HPDE6-E6E7 (cell line): Measurements from ENCODE around the gene TRPV4.
"Not testable (repeated sequence)": the region's sequence is repeated elsewhere in the genome, so short reads cannot be mapped to it uniquely, and the experiment has no call there.

Source experiments
- DNase-seq: peaks from one replicate; pipeline ENCODE4 v3.0.0; 2011; ENCODE audit warnings: missing footprints; ENCODE audit errors: extremely low spot score

Gene TRPV4

DNA sequence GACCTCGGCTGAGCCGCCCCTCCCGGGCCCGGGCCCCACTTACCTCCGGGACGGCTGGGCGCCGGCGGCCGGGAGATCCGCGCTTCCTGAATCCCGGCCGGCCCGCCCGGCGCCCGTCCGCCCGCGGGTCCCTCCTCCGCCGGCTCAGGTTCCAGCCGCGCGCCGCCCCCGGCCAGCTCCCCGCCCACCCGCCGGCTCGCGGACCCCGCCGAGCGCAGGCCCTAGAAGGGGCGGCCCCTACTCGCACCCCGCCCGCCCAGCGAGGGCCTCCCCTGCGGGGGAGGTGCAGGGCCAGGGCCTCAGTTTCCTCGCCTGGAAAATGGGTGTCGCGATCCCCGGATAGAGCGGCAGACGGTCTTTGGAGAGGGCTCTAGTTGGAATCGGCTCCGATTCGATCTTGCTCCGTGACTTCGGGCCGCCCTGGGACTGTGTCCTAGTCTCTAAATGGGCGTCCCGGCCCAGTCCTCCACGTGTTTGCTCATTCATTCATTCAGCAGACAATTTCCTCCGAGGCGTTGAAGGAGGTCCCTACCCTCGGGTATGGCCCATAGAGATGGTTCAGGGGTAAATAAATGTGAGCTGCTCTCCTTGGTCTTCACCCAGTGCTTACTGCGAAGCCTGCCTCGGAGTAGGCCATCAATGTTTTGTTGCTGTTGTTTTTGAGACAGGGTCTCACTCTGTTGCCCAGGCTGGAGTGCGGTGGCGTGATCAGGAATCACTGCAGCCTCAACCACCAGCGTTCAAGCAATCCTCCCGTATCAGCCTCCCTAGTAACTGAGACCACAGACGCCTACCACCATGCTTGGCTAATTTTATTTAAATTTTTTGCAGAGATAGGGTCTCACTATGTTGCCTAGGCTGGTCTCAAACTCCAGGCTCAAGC, at the start of gene TRPV4:
Gene TRPV4, minus strand, starts transcription at position 92 of the 883 bp plus-strand sequence. CDS start 18,602 bp downstream, outside the sequence.
- DNase-seq, result no peak

DNA sequence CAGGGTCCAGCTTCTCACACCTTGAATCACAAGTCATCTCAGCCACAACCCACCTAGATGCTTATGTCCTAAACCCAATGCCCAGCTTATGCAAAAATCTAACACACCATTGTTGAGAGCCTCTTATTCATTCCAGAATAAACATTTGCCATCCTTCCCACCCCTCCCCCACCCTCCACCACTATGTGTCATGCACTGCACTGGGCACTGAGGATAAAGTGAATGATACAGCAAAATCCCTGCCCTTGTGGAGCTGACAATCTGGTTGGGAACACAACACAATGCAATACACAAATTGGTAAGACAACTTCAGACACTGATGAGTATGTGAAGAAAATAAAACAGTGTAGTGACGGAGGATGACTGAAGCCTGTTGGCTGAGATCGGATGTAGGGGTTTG, 48.6 kb upstream of the TRPV4 start:
- no peak for DNase-seq

DNA sequence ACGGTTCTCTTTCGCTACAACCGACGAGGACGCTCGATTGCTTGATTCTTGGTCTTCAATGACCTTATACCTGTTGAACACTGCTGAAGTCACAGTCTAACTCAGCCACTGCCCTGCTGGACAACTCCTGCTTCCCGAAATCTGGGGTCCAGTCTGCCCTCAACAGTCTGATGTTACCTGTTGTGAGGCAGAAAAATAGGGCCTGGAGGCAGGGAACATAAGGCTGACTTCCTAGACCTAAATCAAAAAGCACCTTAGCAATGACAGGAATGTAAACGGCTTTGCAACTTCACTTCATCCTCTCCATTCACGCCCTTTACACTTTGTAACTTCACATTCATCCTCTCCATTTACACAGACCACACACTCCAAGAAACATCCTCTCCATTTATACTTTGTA, 47.7 kb upstream of the TRPV4 start:
- DNase-seq, result no peak

DNA sequence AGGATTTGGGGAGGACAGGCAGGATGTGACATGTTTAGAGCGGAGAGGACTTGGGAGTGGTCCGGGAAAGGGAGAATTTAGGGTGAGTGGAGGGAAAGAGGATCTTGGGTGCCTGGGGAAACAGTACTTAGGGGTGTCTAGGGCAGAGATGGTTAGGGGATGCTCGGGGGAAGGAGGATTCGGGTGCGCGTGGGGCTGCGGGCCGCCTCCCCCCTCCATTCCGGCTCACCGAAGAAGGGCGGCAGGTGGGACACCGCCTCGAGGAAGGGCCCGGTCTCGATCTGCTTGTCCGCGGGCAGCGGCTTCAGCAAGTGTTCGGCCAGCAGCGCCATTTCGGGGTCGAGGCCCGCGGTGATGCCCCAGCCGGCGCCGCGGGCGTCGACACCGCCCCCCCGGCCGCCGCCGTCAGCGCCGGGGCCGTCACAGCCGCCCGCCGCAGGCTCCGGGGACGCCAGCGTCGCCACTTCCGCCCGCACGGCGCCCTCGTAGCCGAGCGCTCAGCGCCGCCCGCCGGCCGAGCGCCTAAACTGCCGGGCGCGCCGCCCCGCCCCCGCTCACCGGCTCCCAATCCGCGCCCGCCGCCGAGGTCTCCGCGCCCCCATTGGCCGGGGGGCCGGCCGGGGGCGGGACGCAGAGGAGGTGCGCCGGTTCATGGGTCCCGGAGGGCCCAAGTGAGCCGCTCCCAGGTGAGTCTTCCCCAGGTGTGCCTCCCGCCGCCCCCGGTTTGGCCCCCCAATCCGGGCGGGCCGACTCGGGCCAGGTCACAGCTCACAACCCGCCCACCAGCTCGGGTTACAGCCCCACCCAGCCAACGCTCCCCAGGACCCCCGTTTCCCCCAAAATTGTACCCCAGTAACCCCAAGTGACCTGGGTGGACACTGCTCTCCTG, 47.1 kb upstream of the TRPV4 start, which contains the start of gene GLTP:
Gene GLTP, minus strand, starts transcription at position 499 of the 889 bp plus-strand sequence. Its CDS starts 167 bp downstream, at position 332.
- peak; percentile 89 for DNase-seq

DNA sequence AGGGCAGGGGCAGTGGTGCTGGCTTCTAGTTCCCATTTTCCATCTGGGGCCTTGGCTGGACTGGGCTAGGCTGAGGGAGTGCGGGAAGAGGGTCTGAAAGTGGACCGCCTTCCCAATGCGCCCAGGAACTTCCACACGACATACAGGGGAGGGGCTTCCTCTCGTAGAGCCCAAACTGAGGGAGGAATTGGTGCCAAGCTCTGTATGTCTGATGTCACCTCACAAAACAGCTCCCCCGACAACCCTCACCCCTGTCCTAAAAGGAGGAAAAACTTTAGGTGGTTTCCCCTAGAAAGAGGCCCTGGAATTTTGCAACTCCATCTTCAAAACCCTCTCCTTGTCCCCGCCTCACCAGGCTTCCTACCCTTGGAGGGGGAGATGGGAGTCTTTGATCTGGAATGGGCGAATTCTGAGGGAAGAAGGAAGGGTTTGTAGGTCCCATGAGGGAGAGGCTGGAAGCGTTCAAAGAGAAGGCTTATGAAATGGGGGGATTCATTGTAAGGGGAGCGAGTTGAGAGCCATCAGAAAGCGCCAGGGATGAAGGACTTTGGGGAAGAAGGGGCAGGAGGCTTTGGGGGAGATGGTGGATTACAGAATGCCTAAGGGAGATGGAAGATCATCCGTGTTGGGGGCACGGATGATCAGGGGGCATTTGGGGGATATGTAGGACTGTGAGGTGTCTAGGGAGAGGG, 46.3 kb upstream of the TRPV4 start:
- DNase-seq, result no peak

DNA sequence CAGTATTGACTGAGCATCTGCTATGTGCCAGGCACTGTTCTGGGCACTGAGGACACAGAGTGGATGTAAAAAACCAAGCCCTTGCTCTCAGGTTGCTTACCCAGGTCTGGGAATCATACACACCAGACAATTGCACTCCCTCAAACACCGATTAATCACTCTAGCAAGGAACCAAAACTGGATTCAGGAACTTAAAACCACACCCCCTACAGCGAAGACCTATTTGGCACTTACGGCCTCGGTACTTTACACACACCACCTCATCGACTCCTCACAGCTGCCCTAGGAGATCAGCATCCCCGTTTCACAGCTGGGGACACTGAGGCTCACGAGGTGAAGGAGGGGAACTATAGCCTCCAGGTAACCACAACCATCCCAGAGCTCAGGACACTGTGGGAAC, 45.6 kb upstream of the TRPV4 start:
- no peak for DNase-seq

DNA sequence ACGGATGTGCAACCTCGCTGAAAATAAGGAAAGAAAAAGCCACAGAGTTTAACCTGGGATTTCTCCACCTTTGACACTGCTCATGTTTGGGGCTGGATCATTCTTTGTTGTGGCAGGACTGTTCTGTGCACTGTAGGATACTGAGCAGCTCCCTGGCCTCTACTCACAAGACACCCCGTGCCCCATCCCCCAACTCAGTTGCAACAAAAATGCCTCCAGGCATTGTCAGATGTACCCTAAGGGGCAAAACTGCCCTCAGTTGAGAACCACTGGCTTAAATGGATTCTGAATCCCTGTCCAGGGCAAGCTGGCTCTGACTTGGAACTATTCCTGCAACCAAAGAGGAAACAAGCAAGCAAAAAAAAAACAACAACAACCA, 45.0 kb upstream of the TRPV4 start:
- no peak for DNase-seq

DNA sequence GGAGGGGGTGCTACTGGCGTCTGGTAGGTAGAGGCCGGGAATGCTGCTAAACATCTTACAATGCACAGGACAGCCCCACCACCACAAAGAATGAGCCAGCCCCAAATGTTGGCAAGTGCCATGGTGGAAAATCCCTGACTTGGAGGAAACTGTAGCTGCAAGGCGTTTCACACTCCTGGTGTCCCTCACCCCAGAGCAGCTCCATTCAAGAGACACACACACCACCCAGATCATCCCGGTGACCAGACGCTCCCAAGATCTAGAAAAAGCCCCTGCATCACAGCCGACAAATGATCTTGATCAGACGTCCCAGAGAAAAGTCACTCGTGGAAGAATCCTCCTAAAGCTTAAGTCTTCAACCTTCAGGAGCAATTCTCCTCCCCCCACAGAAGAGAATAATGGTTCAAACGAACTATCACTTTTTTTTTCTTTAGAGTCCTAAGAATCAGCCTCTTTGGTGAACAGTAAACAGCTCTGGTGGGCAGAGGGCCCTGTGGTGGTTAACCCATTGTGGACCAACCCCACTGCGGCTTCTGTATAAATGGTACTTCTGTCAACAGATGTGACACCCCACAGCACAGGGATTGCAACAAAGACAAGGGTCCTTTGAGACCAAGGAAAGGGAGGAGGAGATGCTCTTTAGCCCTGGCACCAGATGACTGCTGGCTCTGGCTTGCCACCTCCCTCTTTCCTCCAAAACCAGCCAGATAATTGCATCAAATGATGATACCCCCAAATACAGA, 44.5 kb upstream of the TRPV4 start:
- DNase-seq, result no peak

DNA sequence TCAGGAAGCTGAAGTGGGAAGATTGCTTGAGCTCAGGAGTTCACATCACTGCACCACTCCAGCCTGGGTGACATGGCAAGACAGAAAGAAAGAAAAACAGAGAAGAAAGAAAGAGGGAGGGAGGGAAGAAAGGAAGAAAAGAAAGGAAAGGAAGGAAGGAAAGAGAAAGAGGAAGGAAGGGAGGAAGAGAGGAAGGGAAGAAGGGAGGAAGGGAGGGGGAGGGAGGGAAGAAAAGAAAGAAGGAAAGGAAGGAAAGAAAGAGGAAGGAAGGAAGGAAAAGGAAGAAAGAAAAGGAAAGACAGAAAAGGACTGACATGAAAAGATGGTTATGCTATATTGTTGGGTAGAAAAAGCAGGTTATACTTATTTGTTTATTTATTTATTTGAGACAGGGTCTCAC, 43.2 kb upstream of the TRPV4 start:
- DNase-seq, result no peak

DNA sequence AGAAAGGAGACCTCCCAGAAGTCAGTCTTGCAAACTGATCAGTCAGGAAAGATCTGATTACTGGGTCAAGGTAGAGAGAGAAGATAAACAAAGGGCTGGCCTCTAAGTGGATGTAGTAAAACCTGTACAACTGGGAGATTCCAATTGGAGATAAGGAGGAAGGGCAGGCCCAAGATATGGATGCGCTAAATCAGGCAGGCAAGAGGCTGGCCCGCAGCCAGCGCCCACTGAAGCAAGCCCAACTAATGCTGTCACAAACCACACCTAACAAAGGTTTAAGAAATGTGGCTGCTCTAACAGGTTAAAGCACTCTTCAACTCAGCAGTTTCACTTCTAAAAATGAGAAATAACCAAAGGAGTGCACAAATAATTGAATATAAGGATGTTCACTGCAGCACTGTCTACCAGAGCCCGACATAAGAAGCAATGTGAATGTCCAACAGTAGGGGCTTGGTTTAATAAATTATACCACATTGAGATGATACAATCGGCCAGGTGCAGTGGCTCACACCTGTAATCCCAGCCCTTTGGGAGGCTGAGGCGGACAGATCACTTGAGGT, 42.5 kb upstream of the TRPV4 start:
- DNase-seq, result no peak

DNA sequence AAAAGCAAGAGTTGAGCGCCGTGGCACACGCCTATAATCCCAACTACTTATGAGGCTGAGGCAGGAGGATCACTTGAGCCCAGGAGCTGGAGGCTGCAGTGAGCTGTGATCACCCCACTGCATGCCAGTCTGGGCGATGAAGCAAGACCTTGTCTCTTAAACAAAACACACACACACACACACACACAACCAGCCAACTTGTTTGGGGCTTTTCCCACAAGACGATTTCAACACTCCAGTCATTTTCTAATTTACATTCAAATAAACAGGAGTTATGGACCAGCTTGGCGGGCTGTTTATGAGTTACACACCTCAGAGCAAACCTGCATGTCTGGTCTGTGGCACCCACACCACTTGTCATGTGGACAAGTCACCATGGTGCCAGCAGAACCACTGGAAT, 40.5 kb upstream of the TRPV4 start:
- DNase-seq, result no peak

DNA sequence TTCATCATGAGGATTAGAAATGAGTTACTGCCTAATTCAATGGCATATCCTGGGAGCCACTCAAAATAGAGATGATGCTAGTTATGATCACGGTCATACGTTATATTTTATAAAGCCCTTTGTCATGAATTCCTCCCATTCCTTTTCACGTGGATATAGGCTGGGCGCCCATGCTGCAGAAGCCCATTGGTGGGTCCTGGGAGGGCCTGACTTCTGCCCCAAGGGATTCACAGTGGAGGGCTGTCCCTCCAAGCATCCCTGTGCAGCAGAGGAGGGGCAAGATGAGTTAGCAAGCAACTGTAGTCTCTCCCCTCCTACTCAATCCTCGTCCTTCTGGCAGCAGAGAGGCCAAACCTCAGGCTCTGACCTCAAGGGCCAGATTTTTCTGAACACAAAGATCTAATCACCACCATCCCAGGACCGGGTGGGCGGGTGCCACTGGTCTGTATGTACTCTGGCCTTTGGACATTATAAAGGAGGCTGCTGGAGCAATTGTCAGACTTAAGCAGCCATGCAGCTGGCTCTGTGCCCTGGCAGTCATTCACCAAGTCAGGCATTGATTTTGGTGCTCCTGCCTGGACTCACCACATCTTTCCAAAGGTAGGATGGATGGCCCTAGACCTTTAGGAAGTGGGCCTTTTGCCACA, 38.6 kb upstream of the TRPV4 start:
- DNase-seq, result no peak

DNA sequence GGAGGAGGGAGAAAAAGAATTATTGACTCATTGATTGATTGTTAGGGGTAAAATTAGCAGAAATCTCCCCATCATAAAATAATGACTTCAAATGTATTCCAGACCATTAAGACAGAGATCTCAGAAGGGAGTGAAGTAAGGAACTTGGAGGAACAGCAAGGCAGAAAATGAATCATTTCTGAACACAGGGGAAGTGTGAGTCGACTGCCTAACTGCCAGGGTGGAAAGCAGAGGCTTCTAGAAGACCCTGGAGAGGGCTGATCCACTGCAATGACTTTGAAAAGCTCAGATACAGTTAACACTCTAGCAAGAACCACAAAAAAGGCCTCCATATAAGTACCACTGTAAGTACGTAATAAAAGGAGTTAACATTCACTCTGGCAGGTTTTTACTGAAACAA, 37.5 kb upstream of the TRPV4 start:
- DNase-seq, result no peak

DNA sequence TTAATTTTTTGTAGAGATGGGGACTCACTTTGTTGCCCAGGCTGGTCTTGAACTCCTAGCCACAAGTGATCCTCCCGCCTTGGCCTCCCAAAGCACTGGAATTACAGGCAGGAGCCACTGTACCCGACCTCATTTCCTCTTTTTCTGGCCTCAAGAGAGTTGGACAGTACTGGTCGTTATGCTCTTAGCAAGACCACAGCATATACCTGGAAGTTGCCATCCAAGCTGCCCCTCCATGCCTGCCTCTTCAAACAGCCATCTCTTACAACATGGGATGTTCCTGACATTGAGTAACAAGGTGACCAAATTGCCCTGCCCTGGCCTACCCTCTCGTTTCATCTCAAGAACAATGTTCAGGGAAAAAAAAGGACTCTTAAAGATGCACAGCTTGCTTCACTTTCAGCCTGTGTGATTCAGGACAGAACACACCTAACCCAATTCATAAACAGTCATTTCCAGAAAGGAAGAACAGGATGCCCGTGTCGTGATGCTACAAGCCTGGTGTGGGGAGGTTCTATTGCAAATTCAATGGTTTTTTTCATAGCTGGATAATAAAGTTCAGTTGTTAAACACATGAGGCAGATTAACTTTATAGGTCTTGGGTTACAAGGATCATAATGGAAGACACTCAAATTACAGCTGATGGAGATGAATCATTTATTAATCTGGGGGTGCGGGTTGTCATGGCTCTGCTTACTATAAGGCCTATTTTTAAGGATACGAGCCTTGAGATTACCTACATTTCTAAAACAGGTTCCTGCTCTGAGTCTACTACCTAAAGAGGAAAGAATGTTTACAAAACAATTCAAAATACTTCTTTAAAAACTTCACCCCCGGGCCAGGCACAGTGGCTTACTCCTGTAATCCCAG, 35.2 kb upstream of the TRPV4 start:
- DNase-seq, result no peak

DNA sequence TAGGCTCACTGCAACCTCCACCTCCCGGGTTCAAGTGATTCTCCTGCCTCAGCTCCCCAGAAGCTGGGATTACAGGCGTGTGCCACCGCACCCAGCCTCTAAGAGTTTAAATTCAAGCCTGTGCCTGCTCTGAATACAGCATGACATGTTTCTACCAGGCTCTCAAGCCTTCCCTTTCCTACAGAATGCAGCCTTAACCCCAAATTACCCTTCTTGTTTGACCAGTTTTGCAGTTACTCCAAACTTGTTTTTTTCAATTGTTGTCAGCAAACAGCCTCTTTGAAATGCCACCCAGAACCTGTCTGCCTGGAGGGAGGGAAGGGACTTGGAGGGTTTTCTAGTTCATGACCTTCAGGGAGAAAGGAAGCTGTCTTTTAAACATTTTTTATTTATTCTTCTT, 31.7 kb upstream of the TRPV4 start:
- peak; percentile 82 for DNase-seq

DNA sequence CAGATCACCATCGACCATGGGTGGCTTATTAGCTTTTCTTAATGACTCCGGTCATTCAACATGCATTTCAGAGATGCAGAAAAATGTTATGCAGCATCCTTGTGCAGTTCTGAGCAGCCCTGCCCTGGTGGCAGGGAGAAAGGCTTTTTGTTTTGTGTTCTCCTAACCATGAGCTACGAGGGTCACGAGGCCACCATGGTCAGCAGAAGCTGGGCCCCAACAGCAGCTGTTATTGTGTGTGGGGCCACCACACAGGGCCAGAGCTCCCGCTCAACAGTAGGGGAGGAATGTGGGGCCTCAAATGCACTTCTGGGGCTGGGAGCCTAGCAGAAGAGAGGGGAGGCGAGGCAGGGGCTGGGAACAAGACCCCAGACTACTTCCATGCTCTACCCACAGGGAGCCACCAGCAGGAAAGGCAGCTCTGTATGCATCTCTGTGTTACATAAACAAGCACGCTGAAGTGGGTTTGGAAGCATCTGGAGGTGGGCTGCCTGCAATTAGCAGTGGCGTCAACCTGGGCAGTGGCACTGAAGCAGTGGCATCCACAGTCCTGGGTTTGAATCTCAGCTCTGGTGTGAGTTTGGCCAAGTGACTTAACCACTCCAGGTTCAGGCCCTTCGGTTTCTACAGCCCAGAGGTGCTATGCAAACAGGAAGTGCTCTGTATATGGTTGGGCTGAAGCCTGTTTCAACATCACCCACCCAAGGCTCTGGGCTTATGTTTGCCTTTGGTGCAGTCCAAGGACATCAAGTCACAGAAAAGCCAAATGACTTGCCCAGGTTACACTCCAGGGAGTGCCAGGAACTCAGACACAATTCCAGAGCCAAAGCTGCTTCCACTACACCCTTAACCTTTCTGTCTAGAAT, 30.9 kb upstream of the TRPV4 start:
- no peak for DNase-seq

DNA sequence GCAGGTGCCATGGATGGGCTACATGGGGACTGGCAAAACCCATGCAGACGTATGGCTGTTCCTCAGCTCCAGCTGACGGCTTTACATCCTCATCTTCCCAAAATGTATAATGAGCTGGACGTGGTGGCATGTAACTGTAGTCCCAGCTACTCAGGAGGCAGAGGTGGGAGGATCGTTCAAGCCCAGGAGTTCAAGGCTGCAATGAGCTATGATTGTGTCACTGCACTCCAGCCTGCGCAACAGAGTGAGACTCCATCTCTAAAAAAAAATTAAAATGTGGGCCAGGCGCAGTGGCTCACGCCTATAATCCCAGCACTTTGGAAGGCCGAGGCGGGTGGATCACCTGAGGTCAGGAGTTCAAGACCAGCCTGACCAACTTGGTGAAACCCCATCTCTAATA, 29.3 kb upstream of the TRPV4 start:
- not testable (repeated sequence) for DNase-seq

DNA sequence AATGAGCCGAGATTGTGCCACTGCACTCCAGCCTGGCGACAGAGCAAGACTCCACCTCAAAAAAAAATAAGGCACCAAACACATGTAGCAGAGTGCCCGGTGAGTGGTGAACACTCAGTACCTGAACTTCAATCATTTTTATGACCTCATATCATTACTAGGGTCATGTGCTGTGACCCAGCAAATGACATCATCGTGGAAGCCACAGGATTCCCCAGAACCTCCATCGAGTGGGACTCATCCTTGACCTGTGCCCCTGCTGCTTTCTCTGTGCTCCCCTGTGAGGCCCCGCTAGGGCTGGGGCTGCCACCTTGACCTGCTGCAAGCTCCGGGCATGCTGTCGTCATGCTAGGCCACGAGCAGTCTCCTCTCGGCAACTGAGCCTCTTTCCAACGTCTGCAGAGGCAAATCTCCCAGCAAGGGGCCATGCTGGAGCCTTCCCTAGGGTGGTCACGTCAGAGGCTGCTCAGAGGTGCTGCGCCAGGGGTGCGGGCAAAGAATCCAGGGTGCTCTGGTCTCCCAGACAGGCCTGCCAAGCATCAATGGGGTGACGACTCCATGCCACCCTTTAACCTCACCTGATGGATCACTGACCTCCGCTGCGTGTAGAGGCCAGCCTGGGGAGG, 28.6 kb upstream of the TRPV4 start:
- DNase-seq, result no peak
